ENCODE results near the gene TMEM223.
"Not testable (repeated sequence)": the region's sequence is repeated elsewhere in the genome, so short reads cannot be mapped to it uniquely, and the experiment has no call there.

Gene TMEM223

DNA sequence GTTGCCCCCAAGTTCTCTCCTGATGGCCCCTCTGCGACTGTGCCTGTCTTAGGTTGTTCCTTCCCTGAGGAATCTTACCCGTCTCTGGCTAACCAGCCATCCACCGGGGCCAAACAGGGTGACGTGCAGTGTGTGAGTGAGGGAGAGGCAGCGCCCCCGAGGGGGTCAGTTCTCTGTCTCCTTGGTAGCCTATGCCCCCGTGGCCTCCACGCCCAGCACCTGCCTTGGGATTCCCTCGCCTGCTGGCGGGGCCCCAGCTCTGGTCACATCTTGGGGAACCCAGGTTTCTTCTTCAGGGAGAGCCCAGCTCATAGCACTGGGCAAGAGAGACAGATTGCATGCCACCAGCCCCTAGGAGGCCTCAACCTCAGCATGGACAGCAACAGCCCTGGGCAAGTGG is 7.7 kb upstream of the TMEM223 start:
- no peak for DNase-seq

DNA sequence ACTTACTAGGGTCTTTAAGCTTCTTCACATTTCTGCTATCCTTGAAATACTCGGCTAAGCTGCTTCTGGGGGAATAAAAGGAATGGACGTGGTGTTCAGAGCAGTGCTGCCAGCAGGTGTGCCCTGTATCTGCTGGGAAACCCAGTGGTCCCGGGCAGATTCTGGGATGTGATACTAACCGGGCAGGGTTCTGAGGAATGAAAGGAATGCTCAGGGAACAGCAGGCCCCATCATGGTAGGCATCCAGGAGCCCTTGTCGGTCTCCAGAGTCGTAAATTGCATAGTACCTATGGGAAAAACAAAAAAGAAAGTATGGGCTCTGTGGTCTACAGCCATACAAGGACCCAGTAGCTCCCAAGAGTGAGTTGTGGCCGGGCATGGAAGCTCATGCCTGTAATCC is 4.5 kb upstream of the TMEM223 start:
- DNase-seq, result no peak

DNA sequence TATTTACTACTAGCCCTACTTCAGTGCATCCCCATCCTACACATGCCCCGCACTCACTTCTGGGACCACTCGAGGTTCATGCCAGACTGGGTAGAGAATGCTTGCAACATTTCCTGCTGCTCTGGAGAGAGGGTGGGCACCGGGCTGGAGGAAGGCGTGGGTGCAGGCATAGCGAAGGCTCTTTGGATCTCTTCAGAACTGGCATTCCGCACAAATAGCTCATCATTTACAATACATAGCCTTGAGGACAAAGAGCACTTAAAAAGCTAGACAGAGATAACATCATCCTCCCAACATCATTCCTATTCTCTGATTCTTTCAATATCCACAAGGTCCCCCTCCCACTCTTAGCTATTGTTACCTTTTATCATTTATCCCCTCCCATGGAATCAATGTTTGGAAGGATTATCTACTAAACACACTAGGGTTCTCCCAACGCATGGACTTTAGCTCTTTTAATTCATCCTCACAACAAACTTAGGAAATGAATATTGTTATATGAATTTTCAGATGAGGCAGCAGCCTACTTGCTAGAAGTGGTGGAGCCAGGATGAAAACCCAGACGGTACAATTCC is 2.5 kb upstream of the TMEM223 start:
- no peak for DNase-seq

DNA sequence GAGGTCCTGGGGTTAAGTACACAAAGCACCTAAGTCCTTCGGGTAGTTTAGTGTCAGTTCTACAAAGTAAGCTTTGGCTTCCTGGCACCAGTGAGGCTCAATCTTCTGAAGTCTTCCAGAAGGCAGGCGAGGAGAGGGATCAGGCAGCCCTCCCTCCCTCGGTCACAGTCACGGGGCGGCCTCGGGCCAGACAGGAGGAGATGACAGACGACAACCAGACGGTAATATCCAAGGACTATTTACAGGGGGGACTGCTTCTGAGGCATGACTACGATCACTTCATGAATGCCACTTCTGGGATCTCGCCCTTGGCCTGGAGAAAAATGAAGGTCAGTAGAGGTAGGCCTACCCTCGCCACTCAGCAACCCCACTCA is 383 bp upstream of the TMEM223 start:
- no peak for DNase-seq

DNA sequence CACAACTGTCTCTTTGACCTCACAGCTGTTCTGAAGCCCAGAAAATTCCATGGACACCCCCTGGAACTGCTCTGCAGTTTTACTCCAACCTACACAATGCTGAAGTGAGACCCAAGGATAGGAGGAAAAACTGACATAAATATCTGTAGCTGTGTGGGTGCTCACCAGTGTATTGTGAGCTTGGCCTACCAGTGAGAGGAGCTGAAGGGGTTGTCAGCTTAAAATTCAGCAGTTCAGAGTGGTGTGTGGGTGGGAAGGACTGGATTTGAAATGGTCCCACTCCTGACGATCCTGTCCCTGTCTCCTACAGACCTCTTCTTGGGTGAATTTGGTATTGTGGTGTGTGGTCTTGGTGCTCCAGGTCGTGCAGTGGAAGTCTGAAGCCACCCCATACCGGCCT is 2.2 kb downstream of the TMEM223 start:
- no peak for DNase-seq

DNA sequence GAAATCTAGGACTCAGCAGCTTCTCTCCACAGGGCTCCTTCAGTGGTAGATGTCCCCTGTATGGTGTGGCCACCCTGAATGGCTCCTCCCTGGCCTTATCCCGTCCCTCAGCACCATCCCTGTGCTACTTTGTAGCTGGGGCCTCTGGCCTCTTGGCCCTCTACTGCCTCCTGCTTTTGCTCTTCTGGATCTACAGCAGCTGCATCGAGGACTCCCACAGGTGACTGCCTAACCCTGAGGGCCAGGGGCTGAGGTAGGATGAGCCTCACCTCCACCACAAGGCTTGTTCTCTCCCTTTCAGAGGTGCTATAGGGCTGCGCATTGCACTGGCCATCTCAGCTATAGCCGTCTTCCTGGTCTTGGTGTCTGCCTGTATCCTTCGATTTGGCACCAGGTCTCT is 2.8 kb downstream of the TMEM223 start:
- DNase-seq, result no peak

DNA sequence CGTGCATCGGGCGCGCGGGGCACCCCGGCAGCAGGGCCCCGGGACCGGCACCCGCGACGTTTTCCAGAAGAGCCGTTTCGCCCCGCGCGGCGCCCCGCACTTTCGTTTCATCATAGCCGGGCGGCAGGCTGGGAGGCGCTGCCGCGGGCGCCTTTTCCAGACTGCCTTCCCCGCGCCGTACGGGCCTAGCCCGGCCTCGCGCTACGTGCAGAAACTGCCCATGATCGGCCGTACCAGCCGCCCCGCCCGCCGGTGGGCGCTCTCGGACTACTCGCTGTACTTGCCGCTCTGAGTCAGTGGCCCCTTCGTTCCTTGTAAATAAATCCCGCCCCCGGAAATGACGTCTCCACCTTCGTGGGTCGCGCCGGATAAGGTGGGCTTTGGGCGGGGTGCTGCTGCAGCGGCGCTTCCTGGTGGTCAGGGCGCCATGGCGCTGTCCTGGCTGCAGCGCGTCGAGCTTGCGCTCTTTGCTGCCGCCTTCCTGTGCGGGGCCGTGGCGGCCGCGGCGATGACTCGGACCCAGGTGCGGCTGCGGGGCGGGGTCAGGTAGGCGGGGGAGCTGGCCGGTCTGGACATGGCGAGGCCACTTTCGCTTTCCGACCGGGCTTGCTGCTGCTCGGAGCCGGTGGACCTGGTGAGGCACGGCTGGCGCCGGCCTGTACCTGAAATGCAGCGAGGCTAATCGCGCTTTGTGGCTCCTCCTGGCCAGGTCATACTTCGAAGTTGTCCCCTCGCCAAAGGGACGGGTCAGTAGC is 4.6 kb downstream of the TMEM223 start, which contains the start of gene TMEM179B:
Gene TMEM179B (plus strand): TSS at position 398 of the 755 bp plus-strand sequence. CDS start 30 bp downstream, at position 428.
- peak; percentile 81 to 94 for DNase-seq

DNA sequence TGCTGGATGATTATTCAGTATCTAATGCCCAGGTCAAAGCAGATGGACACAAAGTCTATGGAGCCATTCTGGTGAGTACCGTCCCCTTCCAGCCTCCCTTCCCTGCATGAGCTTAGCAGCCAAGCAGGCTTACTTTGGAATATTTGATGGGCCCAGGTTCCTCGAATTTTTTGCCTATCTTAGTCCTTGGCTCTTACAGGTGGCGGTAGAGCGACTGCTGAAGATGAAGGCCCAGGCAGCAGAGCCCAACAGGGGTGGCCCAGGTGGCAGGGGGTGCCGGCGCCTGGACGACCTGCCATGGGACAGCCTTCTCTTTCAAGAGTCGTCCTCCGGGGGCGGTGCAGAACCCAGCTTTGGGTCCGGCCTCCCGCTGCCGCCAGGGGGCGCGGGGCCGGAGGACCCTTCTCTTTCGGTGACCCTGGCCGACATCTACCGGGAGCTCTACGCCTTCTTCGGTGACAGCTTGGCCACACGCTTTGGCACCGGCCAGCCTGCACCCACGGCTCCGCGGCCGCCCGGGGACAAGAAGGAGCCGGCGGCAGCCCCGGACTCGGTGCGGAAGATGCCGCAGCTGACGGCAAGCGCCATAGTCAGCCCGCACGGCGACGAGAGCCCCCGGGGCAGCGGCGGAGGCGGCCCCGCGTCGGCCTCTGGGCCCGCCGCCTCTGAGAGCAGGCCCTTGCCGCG is 5.3 kb downstream of the TMEM223 start:
- DNase-seq, result peak; percentile 58

DNA sequence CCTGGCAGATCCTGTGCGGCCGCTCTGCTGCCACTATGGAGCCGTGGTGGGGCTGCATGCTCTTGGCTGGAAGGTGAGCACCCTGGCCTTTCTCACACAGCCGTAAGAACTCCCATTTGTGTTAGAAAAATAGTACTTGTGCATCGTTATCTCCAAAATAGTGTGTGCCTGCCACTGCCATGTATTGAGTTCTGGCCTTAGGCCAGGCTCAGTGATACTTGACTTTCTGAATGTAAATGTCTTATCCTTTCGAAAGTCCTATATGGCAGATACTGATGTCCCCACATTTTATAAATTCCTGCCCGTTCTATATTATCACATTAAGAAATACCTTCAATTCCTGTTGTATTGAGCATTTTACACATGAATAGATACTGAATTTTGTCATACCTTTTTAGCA is 9.1 kb downstream of the TMEM223 start:
- no peak for DNase-seq

DNA sequence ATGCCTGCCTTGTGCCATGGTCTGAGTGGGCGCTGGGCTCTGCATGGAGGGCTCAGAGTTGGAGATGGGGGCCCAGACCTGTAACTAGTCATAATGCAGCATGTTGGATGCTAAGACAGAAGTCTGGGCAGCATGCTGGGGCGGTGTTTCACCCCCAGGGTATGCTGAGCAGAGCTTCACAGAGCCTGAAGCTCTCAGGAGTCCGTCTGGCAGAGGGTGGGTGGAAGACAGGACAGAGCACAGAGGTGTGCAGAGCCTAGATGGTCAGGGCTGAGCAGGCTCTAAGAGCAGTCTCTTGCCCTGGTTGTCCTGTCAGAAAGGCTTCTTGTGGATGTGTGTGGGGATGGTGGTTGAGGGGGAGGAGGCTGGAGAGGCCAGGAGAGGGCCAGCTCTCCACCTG is 13.4 kb downstream of the TMEM223 start:
- no peak for DNase-seq

DNA sequence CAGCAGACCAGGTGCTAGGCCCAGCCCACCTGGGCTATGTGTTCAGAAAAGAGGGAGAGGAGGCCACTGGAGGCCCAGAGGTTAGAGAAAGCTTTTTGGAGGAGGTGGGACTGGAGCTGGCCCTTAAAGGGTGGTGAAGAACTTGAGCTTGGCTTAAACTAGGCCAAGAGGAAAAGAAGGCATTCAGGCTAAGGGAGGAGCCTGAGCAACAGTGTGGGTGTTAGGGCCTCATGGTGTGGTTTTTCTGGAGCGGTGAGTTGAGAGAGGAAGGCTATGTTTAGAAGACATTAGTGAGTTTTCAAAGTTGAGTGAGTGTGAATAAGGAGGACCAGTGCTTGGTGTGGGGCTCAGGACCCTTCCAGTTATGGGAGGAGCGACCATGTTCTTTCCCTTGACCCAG is 14.4 kb downstream of the TMEM223 start:
- no peak for DNase-seq

DNA sequence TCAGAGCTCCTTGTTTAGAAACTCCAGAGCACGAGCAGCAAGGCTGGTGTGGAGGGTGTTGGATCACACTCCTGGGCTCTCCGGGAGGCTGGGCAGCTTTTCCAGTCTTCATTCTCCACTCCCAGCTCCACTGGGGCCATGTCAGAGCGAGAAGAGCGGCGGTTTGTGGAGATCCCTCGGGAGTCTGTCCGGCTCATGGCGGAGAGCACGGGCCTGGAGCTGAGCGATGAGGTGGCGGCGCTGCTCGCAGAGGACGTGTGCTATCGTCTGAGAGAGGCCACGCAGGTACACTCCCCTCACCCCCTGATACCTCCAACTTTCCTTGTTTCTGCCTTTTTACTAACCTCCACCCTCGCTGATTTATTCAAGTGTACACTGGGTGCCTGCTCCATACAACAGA is 16.2 kb downstream of the TMEM223 start:
- DNase-seq, result no peak

DNA sequence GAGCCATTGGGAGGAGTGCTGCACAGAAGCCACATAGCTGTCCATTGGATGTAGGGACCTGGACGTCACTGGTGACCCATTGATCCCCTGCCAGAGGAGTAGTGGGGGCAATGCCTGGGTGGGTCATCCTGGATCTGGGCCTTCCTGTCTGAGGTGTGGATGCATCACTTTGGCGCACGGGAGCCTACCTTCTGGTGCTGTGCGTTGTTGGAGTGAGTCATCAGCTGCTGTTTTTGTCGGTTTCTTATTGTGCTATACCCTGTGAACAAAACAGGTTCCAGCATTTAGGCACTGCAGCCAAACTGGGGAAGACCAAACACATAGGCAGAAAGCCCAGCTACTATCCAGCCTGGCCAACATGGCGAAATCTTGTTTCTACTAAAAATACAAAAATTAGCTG is 17.4 kb downstream of the TMEM223 start:
- no peak for DNase-seq

DNA sequence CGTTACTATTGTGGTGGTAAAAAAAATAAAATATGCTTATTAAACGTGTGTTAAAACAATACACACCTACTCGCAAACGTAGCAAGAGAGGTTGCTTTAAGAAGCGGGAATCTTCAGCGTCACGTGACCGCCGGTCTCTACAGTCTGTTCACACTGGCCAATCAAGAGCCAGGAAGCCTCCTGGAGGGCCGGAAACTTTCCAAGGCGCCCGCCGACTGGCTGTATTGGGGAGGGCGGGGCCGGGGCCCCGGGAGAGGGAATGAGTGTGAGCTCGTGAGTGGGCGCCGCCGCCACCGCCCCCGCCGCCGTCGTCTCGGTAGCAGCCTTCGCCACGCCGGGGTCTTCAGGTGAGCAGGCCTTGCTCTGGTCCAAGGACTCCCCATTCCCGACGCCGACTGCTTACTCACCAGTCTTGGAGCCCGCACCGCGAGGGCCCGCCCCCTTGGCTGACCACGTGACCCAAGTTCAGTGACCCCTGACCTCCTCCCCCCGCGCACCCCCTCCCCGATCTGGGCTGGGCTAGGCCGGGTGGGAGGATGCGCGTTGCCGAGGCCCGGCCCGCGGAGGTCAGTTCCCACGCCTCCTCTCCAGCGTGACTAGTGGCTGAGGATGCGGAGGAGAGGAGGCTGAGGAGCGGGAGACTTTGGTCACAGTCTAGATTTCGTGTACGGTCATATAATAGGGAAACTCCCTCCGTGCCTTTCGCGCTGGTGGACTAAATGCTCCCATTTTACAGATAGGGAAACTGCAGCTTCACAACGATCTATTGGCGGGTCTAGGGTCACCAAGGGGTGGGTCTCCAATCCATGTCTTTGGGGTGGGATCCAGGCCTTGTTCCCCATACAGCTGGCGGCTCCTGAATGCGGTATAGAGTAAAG is 20.4 kb downstream of the TMEM223 start, which contains the start of gene TAF6L:
Gene TAF6L (plus strand): TSS at position 253 of the 878 bp plus-strand sequence. CDS start 4,388 bp downstream, outside the sequence.
- DNase-seq, result peak; percentile 98

DNA sequence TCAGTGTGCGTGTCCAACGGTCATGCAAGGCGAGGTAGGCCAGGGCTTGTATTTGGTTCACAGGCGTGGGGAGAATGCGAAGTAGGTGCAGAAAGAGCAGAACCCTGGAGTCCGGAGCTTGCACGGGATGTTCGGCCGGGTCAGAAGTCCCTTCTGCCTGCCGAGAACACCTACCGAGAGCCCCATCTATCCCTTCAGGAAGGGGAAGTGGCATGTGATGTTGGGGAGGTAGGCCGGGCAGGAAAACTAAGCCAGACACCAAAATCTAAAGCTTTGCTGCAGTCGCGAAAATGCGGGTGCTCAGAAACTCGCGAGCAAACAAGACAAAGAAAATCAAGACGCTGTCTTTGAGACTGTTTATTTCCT is 21.0 kb downstream of the TMEM223 start:
- DNase-seq, result no peak

DNA sequence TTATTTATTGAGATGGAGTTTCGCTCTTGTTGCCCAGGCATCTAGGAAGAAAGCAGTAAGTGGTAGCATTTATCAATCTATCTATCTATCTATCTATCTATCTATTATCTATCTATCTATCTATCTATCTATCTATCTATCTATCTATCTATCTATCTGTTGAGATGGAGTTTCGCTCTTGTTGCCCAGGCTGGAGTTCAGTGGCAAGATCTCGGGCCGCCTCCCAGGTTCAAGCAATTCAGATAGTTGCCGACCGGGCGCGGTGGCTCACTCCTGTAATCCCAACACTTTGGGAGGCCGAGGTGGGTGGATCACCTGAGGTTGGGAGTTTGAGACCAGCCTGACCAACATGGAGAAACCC is 31.0 kb downstream of the TMEM223 start:
- DNase-seq, result not testable (repeated sequence)

DNA sequence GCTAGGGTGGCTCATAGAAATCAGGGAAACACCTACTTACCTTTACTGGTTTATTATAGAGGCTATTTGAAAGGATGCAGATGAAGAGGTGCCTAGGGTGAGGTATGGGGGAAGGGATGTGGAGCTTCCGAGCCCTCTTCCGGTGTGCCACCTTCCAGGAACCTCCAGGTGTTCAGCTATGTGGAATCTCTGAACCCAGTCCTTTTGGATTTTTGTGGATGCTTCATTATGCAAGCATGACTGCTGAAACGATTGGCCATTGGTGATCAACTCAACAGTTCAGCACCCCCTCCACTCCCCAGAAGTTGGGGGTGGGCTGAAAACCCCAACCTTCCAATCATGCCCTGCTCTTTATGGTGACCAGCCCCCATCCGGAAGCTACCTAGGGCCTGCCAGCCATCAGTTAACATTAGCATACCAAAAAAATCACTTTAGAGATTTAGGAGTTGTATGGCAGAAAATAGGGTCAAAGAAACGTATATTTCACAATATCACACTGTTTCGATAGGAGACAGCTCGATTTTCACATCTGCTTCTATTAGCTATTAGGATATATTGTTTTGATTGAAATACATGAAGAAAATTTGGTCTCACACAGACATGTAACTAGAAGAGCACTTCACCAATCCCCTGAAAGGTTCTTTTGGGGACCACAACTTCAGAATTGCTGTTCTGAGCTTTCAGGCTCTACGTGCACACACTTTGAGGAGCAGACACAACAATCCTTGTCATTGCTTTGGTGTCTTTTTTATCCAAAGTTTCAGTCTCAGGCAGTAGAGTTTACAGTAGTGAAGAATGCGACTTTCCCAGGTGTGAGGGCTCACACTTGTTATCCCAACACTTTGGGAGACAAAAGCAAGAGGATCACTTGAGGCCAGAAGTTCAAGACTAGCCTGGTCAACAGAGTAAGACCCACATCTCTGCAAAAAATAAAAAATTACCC is 33.7 kb downstream of the TMEM223 start:
- DNase-seq, result no peak

DNA sequence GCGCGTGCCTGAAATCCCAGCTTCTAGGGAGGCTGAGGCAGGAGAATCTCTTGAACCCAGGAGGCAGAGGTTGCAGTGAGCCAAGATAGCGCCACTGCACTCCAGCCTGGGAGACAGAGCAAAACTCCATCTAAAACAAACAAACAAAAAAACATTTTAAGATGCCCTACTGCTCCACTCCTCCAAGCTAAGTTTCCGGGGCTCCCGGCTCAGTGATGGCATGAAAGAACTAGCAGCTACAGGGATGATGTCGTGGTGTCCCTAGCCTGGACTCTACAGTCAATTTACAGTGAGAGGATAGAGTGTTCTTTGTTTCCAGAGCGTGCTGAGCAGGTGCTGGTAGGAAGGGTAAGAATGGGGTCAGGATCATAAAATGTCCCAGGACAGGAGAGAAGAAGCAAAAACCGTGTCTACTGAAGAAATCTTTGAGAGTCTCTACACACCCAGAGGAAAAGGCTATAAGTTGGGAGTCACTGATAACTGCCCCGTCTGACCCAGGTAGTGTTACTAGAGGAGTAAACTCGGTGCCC is 36.7 kb downstream of the TMEM223 start:
- no peak for DNase-seq

DNA sequence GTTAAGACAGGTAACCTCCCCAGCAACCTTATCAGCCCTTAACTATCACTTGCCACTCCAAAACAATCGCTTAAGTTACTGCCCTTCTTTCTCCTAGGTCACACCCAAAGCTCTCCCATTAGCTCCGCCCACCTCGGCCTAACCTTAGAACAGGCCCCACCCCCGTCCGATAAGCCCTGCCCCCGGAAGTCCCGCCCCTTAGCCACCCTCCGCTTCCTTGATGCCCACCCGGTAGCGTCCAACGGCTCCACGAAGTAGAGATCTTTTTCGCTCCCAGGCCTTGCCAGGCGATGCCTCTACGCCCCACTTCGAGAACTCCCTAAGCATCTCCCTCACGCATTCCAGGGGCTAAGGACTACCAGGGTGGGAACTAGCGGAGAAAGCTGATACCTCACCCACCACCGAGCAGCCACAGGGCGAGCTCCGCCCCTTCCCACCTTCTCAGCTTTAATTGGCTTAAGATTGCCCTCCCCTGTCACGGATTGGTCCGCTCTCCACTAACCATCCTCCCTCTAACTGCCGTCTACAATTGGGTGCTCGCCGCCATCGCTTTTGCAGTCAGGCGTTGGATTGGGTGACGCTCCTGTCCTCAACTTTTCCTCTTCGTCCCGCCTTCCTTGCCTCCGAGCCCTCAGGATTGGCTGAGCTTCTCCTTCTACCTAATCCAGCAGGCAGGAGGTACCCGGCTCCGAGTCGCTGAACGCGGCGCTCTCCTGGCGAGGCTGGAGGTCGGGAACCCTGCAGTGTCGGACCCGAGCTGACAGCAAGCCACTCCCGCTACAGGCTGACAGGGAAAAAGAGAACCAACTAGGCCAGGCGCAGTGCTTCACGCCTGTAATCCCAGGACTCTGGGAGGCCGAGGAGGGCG is 37.8 kb downstream of the TMEM223 start, which contains the start of gene ZBTB3:
Gene ZBTB3 (minus strand): TSS at position 425 of the 868 bp plus-strand sequence. CDS start 496 bp downstream, outside the sequence.
- peak; percentile 97 to 100 for DNase-seq

DNA sequence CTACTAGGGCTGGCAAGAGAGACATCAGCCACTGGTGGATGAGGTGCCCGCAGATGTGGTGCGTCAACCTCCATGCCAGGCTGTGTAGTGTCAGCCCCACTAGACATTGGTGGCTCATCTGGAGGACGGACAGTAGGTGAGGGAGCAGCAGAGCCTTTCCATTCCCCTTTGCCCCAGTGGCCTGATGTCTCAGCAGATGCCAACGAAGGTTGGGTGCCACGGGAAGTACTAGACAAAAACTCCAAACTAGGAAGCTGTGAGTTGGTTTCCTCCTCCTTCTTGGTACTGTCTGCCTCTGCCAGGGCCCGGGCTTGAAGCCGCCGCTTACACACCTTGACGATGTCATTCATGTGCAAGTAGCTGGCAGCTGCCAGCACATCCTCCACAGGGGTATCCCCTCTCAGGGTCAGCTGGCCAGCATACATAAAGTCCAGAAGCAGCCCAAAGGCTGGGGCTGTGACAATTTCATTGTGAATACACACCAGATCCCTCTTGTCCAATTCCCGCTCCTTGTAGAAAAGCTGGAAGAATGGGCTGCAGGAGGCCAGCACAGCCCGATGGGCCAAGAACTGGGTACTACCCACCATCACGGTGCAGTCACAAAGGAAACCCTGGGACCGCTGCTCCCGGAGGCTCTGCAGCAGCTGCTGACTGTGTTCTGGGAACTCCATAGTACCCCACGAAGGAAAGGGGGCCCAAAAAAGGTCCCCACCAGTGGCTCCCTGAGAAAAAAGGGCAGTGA is 38.6 kb downstream of the TMEM223 start:
- DNase-seq, result no peak
